Endothelial cell (in vitro differentiated cells): Measurements from ENCODE around the gene C3orf22. TPM values are rescaled to one million over a fixed set of nuclear protein-coding genes. Genes with fewer than 3 reads are reported as not detected.

ENCODE experiments used
- DNase-seq: peaks from one replicate; pipeline ENCODE4 v3.0.0; 2021; ENCODE audit warnings: low spot score
- H3K27ac Mint-ChIP-seq: one replicate; pipeline ENCODE4 v1.8.0; 2021; ENCODE audit warnings: mixed read lengths, inconsistent platforms; ENCODE audit not compliant: unreplicated experiment
- H3K27me3 Mint-ChIP-seq: one replicate; pipeline ENCODE4 v1.8.0; 2021; ENCODE audit warnings: mild to moderate bottlenecking, moderate library complexity, mixed read lengths, inconsistent platforms; ENCODE audit not compliant: unreplicated experiment
- H3K36me3 Mint-ChIP-seq: one replicate; pipeline ENCODE4 v1.8.0; 2021; ENCODE audit warnings: mild to moderate bottlenecking, low read depth, mixed read lengths, inconsistent platforms; ENCODE audit not compliant: unreplicated experiment
- H3K4me1 Mint-ChIP-seq: one replicate; pipeline ENCODE4 v1.8.0; 2021; ENCODE audit warnings: mild to moderate bottlenecking, mixed read lengths, inconsistent platforms; ENCODE audit not compliant: unreplicated experiment
- H3K4me3 Mint-ChIP-seq: one replicate; pipeline ENCODE4 v1.8.0; 2021; ENCODE audit warnings: mild to moderate bottlenecking, mixed read lengths, inconsistent platforms; ENCODE audit not compliant: unreplicated experiment
- H3K9me3 Mint-ChIP-seq: one replicate; pipeline ENCODE4 v1.8.0; 2021; ENCODE audit warnings: mixed read lengths, inconsistent platforms; ENCODE audit not compliant: unreplicated experiment
- total RNA-seq: library from RNA; stranded (reverse); fragmentation: NEBNext Ultra II Directional; extraction: Animal tissue kit (Norgen Biotek cat#: 25700); gene quantifications from one replicate; pipeline ENCODE4 v1.2.1, GENCODE V29; 2021; ENCODE audit not compliant: unreplicated experiment
- TF ChIP-seq, protein P1 (sequence below): fragments of 200-600 bp; sonication (generic); IDR thresholded peaks from one replicate; pipeline ENCODE4 v1.5.0; 2021; ENCODE audit warnings: antibody characterized with exemption; ENCODE audit not compliant: unreplicated experiment

C3orf22 gene
- total RNA-seq, 1 donor from 2014 or later = not detected

DNA sequence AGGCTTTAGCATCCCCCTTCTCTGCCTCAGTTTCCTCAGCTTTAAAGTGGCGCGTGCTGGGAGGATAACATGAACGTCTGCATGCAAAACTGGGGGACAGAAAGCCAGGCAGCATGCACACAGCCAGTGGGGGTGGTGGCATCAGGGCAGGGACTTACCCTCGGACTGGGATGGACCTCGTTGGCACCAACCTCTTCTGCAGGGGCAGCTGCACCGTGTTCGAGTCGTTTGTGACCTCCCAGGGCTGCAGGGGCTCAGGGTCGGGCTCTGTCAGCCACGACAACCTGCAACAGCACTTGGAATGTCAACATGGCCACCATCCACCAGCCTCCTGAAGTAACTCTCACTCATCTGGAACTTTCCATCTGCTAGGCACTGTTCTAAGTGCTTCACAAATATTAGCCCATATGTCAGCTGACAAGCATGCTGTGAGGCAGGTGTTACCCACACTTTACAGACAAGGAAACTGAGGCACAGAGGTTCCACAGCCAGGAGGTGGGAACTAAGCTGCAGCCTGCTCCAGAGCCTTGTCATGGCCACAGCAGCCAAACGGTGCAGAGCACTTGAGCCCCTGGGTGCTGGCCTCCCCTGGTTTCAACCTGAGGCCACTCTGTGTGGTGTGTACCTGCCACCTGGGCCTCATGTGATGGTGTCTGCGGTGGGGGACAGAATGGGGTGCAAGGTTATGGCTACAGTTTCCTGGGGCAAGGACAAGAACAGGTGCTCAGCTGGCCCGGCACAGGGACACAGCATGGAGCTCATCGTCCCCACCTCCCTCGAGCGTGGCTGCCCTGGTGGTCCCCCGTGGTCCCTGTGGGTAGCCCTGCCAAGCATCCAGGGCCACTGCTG is 6.7 kb downstream of the C3orf22 start:
- no peak overlapping the region for H3K27ac Mint-ChIP-seq
- peak; percentile 1 for DNase-seq
- H3K4me3 Mint-ChIP-seq = no peak overlapping the region
- H3K9me3 Mint-ChIP-seq = no peaks in the 10 kb centered on the region
- H3K36me3 Mint-ChIP-seq = no peaks in the 10 kb centered on the region
- H3K27me3 Mint-ChIP-seq = peaks cover 3% of the 10 kb centered on the region
- TF ChIP-seq, protein P1, sequence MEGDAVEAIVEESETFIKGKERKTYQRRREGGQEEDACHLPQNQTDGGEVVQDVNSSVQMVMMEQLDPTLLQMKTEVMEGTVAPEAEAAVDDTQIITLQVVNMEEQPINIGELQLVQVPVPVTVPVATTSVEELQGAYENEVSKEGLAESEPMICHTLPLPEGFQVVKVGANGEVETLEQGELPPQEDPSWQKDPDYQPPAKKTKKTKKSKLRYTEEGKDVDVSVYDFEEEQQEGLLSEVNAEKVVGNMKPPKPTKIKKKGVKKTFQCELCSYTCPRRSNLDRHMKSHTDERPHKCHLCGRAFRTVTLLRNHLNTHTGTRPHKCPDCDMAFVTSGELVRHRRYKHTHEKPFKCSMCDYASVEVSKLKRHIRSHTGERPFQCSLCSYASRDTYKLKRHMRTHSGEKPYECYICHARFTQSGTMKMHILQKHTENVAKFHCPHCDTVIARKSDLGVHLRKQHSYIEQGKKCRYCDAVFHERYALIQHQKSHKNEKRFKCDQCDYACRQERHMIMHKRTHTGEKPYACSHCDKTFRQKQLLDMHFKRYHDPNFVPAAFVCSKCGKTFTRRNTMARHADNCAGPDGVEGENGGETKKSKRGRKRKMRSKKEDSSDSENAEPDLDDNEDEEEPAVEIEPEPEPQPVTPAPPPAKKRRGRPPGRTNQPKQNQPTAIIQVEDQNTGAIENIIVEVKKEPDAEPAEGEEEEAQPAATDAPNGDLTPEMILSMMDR = no peak
- peaks cover 5% of the 10 kb centered on the region for H3K4me1 Mint-ChIP-seq

DNA sequence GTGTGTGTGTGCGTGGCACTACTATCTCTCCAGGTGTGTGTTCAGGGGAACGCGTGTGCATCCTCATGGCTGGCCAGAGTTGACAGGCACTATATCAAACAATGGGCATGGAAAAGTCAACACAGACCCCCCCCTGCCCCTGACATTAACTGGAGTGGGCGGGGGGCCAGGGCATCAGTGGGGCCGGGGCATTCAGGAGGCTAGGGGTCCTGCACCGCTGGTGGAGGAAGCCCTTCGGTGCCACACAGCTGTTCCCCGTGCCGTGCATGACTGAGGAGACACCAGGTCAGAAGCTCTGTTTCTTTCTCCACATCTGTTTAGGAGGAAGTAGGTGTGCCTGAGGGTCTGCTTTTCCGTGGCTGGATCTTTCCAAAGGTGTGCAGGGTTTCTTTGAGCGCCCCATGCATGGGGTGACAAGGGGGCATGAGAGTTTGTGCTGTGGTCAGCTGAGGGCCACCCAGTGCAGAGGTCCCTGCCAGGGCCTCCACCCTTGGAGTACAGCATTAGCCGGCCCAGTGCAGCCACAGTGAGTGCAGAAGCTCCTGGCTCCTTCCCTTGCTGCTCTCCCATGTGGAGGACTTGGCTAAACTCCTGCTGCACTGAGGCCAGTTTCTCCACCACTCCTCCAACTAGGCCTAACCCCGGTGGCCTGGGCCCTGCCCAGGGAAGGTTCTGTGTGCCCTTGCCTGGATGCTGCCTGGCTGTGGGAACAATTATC is 7.5 kb downstream of the C3orf22 start:
- no peaks in the 10 kb centered on the region for H3K36me3 Mint-ChIP-seq
- peaks cover 3% of the 10 kb centered on the region for H3K27me3 Mint-ChIP-seq
- no peaks in the 10 kb centered on the region for H3K9me3 Mint-ChIP-seq
- H3K4me3 Mint-ChIP-seq = no peak overlapping the region
- peak; percentile 1 for DNase-seq
- H3K27ac Mint-ChIP-seq = no peak overlapping the region
- TF ChIP-seq, protein P1 = no peak
- H3K4me1 Mint-ChIP-seq = peaks cover 5% of the 10 kb centered on the region

DNA sequence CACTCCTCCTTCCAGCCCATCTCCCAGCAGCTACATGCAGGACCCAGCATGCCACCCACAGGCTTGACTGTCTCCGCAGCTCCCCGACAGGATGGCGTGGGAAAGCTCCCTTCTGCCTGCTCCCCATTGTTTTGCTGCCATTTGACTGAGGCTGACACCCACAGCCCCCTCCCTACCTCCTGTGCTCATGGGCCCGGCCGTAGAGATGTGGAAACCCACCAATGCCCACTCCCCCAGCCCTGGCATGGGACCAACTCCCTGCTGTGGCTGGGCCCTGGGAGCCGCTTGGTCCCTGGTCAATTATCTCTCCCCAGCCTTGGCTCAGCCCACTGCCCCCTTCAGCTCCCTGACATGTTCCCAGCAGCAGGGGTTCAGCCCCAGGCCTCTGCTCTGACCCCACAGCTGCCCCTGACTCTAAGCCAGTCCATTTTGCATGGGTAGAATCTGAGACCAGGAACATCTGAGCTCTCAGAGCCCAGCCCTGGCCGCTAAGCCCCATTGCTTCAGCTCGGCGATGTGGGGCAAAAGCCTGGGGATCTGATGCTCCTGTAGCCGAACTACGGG is 8.2 kb downstream of the C3orf22 start:
- H3K27me3 Mint-ChIP-seq = peaks cover 3% of the 10 kb centered on the region
- no peak overlapping the region for H3K27ac Mint-ChIP-seq
- no peaks in the 10 kb centered on the region for H3K9me3 Mint-ChIP-seq
- no peaks in the 10 kb centered on the region for H3K36me3 Mint-ChIP-seq
- no peak overlapping the region for H3K4me3 Mint-ChIP-seq
- H3K4me1 Mint-ChIP-seq = peaks cover 5% of the 10 kb centered on the region
- DNase-seq = peak; percentile 1
- TF ChIP-seq, protein P1 = no peak

DNA sequence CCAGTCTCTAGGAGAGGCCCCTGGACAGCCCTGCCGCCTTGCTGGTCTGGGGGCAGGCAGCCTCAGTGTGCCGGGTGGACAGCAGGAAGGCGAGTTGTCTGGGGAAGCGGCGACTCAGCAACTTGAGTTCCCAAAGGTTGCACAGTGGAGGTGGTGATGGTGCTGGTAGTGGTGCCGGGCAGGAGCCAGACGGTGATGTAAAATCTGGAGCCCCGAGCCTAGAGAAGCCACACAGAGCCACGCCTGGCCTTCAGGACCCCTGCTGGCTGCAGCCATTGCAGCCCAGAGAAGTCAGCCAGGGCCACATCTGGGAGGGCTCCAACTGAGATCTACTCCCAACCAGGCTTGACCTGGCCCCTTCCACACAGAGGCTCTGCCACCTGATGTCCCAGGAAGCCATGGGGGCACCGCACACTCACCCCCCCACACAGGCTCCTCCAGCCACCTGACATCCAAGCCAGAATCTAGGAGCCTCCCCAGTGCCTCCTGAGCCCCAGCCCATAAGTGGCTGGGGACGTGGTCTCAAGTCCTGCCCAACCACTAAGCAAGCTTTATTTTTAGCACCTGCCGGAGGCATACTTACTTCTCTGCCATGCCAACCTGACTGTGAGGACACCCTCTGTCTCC is 8.8 kb downstream of the C3orf22 start:
- TF ChIP-seq, protein P1 = no peak
- Mint-ChIP-seq H3K36me3 (no peaks in the 10 kb centered on the region), H3K9me3 (no peaks in the 10 kb centered on the region), H3K27me3 (peaks cover 3% of the 10 kb centered on the region), H3K27ac (no peak overlapping the region), H3K4me3 (no peak overlapping the region), H3K4me1 (peaks cover 5% of the 10 kb centered on the region)
- peak; percentile 5 for DNase-seq
